Bronchial epithelial cell (primary cell): ENCODE data around the gene OSBP. TPM values are rescaled to one million over a fixed set of nuclear protein-coding genes. Genes with fewer than 3 reads are reported as not detected.

Source experiments
- DNase-seq: peaks from one replicate; pipeline ENCODE4 v3.0.0-alpha.2; 2010; ENCODE audit warnings: low read depth
- FAIRE-seq: peaks from 2 replicates; lab custom pipeline; 2011; peaks lifted over from hg19 to GRCh38; lab: Jason Lieb, UNC
- H3K27me3 ChIP-seq: 2 replicates; pipeline ENCODE4 v1.5.1; 2011; ENCODE audit warnings: low read length; ENCODE audit not compliant: control insufficient read depth, insufficient read depth
- H3K36me3 ChIP-seq: 2 replicates; pipeline ENCODE4 v1.5.1; 2011; ENCODE audit warnings: low read length; ENCODE audit not compliant: control insufficient read depth, insufficient read depth
- H3K4me3 ChIP-seq: 2 replicates; pipeline ENCODE4 v1.5.1; 2011; ENCODE audit warnings: mild to moderate bottlenecking, low read depth, low read length, control low read depth
- total RNA-seq: library from RNA; depleted of rRNA; stranded (reverse); fragments of >200 nt; gene quantifications from 2 replicates; pipeline ENCODE4 v1.2.1, GENCODE V29; 2014
- TF ChIP-seq, protein P1 (sequence below): IDR thresholded peaks from 2 replicates; pipeline ENCODE4 v1.5.1; 2011; ENCODE audit warnings: mild to moderate bottlenecking, moderate library complexity, low read length, control low read depth, inconsistent platforms; ENCODE audit not compliant: insufficient read depth, severe bottlenecking

The OSBP gene, protein sequence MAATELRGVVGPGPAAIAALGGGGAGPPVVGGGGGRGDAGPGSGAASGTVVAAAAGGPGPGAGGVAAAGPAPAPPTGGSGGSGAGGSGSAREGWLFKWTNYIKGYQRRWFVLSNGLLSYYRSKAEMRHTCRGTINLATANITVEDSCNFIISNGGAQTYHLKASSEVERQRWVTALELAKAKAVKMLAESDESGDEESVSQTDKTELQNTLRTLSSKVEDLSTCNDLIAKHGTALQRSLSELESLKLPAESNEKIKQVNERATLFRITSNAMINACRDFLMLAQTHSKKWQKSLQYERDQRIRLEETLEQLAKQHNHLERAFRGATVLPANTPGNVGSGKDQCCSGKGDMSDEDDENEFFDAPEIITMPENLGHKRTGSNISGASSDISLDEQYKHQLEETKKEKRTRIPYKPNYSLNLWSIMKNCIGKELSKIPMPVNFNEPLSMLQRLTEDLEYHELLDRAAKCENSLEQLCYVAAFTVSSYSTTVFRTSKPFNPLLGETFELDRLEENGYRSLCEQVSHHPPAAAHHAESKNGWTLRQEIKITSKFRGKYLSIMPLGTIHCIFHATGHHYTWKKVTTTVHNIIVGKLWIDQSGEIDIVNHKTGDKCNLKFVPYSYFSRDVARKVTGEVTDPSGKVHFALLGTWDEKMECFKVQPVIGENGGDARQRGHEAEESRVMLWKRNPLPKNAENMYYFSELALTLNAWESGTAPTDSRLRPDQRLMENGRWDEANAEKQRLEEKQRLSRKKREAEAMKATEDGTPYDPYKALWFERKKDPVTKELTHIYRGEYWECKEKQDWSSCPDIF
- 32.1 and 36.6 TPM in 2 replicates for total RNA-seq

DNA sequence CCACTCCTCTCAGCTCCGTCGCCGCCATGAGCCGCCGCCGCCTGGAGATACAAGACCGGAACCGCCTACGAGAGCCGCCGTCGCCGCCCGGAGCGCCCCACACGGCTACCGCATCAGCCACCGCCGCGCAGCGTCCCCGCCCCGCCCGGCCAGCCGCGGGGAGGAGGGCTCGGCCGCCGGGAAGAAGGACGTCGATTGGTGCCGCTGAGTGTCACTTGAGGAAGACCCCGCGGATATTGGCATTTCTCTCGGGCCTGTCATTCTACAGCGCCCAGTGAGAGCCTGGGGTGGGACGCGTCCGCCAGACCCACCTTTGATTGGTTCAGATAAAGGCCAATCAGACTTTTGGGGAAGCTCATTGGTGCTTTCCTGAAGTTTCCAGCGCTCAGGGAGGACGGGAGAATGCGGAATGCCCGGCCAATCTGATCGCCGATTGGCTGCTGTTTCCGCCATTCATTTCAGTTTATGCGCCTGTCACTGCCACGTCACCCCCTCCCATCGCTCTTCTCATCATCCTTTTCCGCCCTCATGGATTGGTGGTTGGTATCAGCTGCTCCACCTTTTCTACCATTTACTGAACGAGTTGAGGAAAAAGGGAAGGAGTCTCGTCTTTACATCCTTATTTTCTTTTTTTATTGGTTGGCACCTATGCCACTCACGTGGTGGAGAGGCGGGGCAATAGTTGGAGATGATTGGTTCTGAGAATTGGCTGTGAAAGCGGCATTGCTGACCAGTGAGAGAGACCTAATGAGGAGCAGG is at the start of gene OSBP:
OSBP (minus strand) TSS at position 138 of the 759 bp plus-strand sequence; CDS start at position 28, 110 bp downstream.
- peak; percentile 100 for DNase-seq
- TF ChIP-seq, protein P1, sequence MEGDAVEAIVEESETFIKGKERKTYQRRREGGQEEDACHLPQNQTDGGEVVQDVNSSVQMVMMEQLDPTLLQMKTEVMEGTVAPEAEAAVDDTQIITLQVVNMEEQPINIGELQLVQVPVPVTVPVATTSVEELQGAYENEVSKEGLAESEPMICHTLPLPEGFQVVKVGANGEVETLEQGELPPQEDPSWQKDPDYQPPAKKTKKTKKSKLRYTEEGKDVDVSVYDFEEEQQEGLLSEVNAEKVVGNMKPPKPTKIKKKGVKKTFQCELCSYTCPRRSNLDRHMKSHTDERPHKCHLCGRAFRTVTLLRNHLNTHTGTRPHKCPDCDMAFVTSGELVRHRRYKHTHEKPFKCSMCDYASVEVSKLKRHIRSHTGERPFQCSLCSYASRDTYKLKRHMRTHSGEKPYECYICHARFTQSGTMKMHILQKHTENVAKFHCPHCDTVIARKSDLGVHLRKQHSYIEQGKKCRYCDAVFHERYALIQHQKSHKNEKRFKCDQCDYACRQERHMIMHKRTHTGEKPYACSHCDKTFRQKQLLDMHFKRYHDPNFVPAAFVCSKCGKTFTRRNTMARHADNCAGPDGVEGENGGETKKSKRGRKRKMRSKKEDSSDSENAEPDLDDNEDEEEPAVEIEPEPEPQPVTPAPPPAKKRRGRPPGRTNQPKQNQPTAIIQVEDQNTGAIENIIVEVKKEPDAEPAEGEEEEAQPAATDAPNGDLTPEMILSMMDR = no peak
- H3K27me3 ChIP-seq = no peaks in the 10 kb centered on the region
- peak; percentile 99 for FAIRE-seq
- H3K4me3 ChIP-seq = peak within 1 kb of the TSS; percentile 53
- H3K36me3 ChIP-seq = no peaks in the 10 kb centered on the region

DNA sequence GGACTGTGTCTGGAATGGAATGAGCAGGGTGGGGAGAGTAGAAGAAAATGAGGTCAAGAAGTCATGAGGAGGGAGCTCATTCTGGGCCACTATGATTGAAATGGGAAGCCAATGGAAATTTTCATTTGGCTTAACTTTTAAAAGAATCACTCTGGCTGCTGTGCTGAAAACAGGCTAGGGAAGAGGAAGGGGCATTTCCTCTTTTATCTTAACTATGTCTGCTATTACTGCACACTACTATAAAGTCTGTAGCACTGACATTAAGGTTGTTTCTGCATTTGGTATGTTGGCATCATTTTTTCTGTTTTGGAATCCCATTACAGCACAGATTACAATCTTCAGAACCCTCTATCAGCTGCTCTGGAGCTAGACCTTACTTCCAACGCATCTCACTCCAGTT is 45.0 kb upstream of the OSBP start:
- FAIRE-seq = no peak
- H3K36me3 ChIP-seq = peaks cover 14% of the 10 kb centered on the region
- no peaks in the 10 kb centered on the region for H3K27me3 ChIP-seq
- TF ChIP-seq, protein P1 = no peak
- H3K4me3 ChIP-seq = no peak overlapping the region
- DNase-seq = no peak

DNA sequence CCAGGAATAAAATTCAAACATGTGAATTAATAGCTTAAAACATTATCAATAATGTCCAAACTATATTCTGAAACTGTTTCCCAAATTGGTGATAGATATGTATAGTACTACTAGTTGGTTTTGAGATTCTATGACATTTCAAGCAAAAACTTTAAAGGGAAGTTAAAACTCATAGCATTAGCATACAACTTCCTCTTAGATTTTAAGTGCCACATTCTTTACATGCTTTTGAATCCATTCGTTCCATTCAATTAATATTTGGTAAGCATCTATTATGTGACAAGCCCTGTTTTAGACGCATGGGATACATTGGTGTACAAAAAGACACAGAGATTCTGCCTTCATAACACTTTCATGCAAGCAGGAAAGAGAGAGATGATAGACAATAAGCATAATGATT is 44.4 kb upstream of the OSBP start:
- Histone ChIP-seq H3K27me3 (no peaks in the 10 kb centered on the region), H3K36me3 (peaks cover 19% of the 10 kb centered on the region), H3K4me3 (no peak overlapping the region)
- no peak for DNase-seq
- no peak for FAIRE-seq
- TF ChIP-seq, protein P1 = no peak

DNA sequence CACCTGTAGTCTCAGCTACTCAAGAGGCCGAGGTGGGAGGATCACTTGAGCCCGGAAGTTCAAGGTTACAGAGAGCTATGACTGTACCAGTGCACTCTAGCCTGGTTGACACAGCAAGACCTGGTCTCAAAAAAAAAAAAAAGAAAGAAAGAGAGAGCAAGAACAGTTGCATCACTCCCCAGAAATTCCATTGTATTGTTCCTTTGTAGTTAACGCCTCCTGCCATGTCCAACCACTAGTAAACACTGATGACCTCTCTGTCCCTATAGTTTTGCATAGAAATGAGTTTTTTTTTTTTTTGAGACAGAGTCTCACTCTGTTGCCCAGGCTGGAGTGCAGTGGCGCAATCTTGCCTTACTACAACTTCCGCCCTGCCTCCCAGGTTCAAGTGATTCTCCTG is 42.5 kb upstream of the OSBP start:
- TF ChIP-seq, protein P1 = no peak
- FAIRE-seq (no peak), DNase-seq (no peak)
- Histone ChIP-seq H3K4me3 (no peak overlapping the region), H3K36me3 (peaks cover 22% of the 10 kb centered on the region), H3K27me3 (no peaks in the 10 kb centered on the region)

DNA sequence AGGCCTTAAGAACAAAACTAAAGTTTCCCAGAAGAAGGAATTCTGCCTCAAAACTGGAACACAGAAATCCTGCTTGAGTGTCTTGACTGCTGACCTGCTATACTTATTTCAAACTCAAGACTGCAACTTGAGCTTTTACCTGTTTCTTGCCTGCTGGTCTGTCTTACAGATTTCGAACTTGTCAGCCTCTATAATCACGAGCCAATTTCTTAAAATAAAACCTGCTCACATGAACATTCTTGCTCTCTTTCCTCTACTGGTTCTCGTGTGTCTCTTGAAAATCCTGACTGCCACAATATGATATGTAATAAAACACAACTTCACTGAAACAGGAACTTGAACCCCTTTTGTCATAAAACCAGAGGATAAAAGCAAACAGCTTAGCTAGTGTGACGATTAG is 39.3 kb upstream of the OSBP start:
- TF ChIP-seq, protein P1 = no peak
- Histone ChIP-seq H3K36me3 (peaks cover 34% of the 10 kb centered on the region), H3K27me3 (no peaks in the 10 kb centered on the region), H3K4me3 (no peak overlapping the region)
- no peak for DNase-seq
- FAIRE-seq = no peak
